ENCODE measurements around the gene USP6NL.

- TF ChIP-seq CTCF (IDR thresholded peaks at IDR 0.05) (no peak), POLR2A (IDR thresholded peaks at IDR 0.05) (no peak)
Measured at GRCh38 chr10:11442001-11442773, 169.3 kb downstream of the USP6NL start.
